Measurements from ENCODE around the gene LTF. TPM values are rescaled to one million over a fixed set of nuclear protein-coding genes. Genes with fewer than 3 reads are reported as not detected.

The LTF gene
- total RNA-seq, 1 donor from 2014 or later: not detected

- no peak overlapping the region for H3K9ac ChIP-seq (ENCODE audit: low read length)
- peaks cover 13% of the 10 kb centered on the region for H3K4me1 ChIP-seq (ENCODE audit: insufficient read depth, low read length)
- no peaks in the 10 kb centered on the region for H3K36me3 ChIP-seq (ENCODE audit: insufficient read depth, low read length)
- no peak overlapping the region for H3K27ac ChIP-seq (ENCODE audit: low read depth, low read length)
- H3K9me3 ChIP-seq (ENCODE audit: insufficient read depth, low read depth, low read length): no peaks in the 10 kb centered on the region
- H4K20me1 ChIP-seq (ENCODE audit: insufficient read depth, low read length): no peaks in the 10 kb centered on the region
- H3K36me3 Mint-ChIP-seq (ENCODE audit: low read depth, unreplicated experiment): no peaks in the 10 kb centered on the region
- peaks cover 3% of the 10 kb centered on the region for H3K27me3 ChIP-seq (ENCODE audit: insufficient read depth, low read length)
- no peaks in the 10 kb centered on the region for H3K79me2 ChIP-seq (ENCODE audit: insufficient read depth, low read length)
- no peak overlapping the region for H3K4me3 Mint-ChIP-seq (ENCODE audit: unreplicated experiment)
- H3K4me1 Mint-ChIP-seq (ENCODE audit: low read depth, unreplicated experiment): peaks cover 19% of the 10 kb centered on the region
- FAIRE-seq (no peak), DNase-seq (ENCODE audit: low read depth) (no peak)
- H3K4me3 ChIP-seq (ENCODE audit: insufficient read depth, low read depth, low read length): no peak overlapping the region
- TF ChIP-seq EZH2 (IDR thresholded peaks at IDR 0.05; ENCODE audit: insufficient read depth, low read length) (no peak), CTCF (IDR thresholded peaks at IDR 0.05; ENCODE audit: insufficient read depth, low read depth, low read length) (no peak)
- peaks cover 8% of the 10 kb centered on the region for H3K9me3 Mint-ChIP-seq (ENCODE audit: unreplicated experiment)
- H3K27me3 Mint-ChIP-seq (ENCODE audit: low read depth, unreplicated experiment): no peaks in the 10 kb centered on the region
- no peak overlapping the region for H3K27ac Mint-ChIP-seq (ENCODE audit: unreplicated experiment)
- H3K4me2 ChIP-seq (ENCODE audit: low read length): no peak overlapping the region
- no peak overlapping the region for H2AFZ ChIP-seq (ENCODE audit: low read depth, low read length)
These were observed 68.8 kb downstream of the LTF start for GRCh38 chr3:46395766-46396530.

DNA sequence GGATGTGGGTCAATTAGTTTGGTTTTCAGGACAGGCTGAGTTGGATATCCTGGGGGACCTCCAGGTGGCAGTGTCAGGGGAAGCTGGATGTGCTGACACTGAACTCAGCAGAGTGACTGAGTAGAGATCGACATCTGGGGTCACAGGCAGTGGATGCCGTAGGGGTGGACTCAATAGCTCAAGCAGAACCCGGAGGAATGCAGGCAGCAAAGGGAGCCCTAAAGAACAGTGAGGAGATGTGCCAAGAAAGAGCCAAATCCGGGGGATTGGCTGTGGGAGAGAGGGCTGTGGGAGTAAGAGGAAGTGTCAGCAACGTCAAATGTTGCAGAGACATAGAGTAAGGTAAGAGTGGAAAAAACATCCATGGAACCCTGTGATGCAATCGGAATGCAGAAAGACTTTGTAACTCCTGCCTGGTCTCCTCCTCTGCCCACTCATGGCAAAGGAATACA is 69.5 kb downstream of the LTF start:
- Mint-ChIP-seq H3K27ac (ENCODE audit: unreplicated experiment) (no peak overlapping the region), H3K27me3 (ENCODE audit: low read depth, unreplicated experiment) (no peaks in the 10 kb centered on the region), H3K4me1 (ENCODE audit: low read depth, unreplicated experiment) (peaks cover 19% of the 10 kb centered on the region), H3K36me3 (ENCODE audit: low read depth, unreplicated experiment) (no peaks in the 10 kb centered on the region), H3K4me3 (ENCODE audit: unreplicated experiment) (no peak overlapping the region), H3K9me3 (ENCODE audit: unreplicated experiment) (peaks cover 8% of the 10 kb centered on the region)
- Histone ChIP-seq H3K79me2 (ENCODE audit: insufficient read depth, low read length) (no peaks in the 10 kb centered on the region), H3K36me3 (ENCODE audit: insufficient read depth, low read length) (no peaks in the 10 kb centered on the region), H4K20me1 (ENCODE audit: insufficient read depth, low read length) (no peaks in the 10 kb centered on the region), H3K9ac (ENCODE audit: low read length) (no peak overlapping the region), H2AFZ (ENCODE audit: low read depth, low read length) (no peak overlapping the region), H3K27me3 (ENCODE audit: insufficient read depth, low read length) (peaks cover 3% of the 10 kb centered on the region), H3K4me2 (ENCODE audit: low read length) (no peak overlapping the region), H3K27ac (ENCODE audit: low read depth, low read length) (no peak overlapping the region), H3K9me3 (ENCODE audit: insufficient read depth, low read depth, low read length) (no peaks in the 10 kb centered on the region), H3K4me1 (ENCODE audit: insufficient read depth, low read length) (peaks cover 8% of the 10 kb centered on the region), H3K4me3 (ENCODE audit: insufficient read depth, low read depth, low read length) (no peak overlapping the region)
- no peak for DNase-seq (ENCODE audit: low read depth)
- no peak for TF ChIP-seq CTCF (IDR thresholded peaks at IDR 0.05; ENCODE audit: insufficient read depth, low read depth, low read length)
- no peak for TF ChIP-seq EZH2 (IDR thresholded peaks at IDR 0.05; ENCODE audit: insufficient read depth, low read length)
- no peak for FAIRE-seq

Measured in astrocyte (in vitro differentiated cells and primary cell).